ENCODE measurements around the gene TMEM239.
A peak's percentile ranks its signal among the peaks of the same experiment; 100 is the strongest.
"Not testable (repeated sequence)": the region's sequence is repeated elsewhere in the genome, so short reads cannot be mapped to it uniquely, and the experiment has no call there.

TMEM239 gene

DNA sequence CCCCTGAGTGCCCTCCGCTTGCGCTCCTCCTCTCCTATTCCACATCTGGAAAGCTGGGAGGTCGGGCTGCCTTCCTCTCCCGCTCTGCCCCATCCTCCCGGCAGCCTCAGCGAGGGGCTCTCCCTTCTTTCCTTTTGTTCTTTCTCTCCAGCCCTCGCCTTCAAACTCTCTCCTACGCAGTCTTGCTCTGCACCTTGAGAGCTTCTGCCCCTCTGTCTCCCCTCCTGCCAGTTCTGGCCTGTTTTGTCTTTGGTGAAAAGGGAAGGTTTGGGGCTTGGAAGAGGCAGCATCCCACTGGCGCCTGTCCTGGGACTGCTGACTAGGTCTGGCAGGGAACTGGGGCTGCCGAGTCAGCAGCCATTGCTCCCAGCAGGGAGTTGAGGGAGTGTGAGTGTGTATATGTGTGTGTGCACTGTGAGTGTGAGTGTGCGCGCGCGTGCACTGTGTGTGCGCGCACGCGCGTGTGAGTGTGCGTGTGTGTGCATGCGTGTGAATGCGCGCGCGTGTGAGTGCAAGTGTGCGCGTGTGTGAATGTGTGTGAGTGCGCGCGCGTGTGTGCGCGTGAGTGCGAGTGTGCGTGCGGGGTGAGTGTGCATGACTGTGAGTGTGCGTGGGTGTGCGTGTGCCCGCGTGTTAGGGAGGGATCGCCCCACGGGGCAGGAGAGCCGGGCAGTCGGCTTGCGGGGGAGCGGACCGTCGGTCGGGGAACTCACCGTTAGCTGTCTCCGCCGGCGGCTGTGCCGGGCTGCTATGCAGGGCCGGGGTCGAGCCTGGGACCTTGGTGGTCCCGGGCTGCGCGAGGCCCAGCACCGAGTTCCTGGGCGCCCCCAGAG, 16.3 kb upstream of the TMEM239 start:
- peak; percentile 35 for DNase-seq

DNA sequence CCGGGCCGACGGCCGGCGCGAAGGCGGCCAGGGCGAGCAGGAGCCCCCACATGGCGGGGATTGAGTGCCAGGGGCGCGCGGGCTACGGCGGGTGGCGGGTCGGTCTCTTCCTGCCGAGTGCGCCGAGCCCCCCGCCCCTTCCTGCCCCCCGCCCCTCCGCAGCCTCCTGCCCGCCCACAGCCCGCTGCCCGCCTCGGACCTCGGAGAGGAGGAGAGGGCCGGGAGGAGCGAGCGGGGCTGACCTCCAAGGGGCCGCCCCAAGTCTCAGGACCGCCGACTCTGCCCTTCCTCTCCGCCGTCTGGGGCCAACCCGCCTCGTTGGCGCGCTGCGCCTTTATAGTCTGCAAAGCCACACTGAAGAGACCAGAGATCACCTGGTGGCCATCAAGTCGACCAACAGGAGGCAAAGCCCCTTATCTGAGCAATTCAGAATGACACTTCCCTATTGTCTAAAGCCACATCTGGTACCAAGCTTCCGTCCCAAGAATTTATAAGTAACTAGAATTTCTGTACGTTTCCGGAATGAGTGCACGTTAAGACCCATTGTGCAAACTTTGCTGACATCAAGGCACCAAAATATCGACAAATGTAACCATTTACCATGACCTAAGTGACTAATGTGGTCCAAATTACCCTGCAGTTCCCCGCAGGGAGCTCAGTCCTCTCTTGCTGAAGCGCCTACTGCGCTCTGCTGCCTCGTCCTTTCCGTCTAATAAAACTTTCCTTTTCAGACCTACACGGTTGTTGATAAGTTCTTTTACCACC, 15.5 kb upstream of the TMEM239 start, which contains the start of gene CPXM1:
Gene CPXM1 (minus strand): TSS at position 107 of the 765 bp plus-strand sequence. CDS start 55 bp downstream, at position 52.
- peak; percentile 29 for DNase-seq

DNA sequence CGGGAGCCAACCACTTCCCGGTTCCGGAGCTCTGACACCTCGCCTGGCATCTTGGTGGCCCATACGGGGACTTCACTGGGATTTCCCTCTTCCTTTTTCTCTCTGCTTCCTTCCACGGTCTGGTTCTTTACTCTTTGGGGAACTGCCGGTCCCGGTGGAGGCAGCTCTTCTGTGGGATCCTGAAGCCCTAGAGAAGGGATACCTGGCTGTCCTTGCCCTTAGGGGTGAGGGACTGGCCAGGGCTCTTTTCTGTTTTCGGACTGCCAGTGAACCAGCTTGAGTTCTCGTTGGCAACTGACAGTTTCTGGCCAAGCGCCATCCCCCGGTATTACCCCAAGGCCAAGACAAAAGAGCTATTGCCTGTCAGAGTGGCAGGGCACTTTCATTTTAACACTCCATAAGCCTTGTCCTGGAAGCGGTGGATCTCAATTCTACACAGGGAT, 14.9 kb upstream of the TMEM239 start:
- no peak for DNase-seq

DNA sequence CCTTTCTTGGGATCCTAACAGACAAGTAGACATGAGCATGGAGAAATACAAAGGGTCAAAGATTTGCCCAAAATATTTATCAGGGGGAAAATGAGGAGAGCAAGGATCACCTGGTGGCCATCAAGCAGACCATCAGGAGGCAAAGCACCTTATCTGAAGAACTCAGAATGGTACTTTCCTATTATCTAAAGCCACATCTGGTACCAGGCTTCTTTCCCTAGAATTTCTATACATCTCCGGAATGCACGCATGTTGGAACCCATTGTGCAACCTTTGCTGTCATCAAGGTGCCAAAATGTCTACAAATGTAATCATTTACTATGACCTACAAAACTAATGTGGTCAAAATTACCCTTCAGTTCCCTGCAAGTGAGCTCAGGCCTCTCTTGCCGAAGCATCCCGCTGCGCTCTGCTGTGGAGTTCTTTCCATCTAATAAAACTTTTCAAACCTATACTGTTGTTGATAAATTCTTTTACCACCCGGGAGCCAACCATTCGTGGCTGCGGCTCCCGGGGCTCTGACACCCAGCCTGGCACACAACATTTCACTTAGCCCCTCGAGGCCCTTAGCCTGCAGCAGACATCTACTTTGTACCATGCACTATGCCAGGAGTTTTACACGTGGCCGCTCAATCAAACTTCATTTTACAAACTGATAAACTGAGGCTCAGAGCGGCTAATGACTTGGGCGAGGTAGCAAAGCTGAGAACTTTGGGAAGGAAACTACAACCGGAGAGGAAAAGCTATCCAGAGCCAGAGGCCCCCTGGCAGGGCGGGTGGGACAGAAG, 11.9 kb upstream of the TMEM239 start:
- no peak for DNase-seq

DNA sequence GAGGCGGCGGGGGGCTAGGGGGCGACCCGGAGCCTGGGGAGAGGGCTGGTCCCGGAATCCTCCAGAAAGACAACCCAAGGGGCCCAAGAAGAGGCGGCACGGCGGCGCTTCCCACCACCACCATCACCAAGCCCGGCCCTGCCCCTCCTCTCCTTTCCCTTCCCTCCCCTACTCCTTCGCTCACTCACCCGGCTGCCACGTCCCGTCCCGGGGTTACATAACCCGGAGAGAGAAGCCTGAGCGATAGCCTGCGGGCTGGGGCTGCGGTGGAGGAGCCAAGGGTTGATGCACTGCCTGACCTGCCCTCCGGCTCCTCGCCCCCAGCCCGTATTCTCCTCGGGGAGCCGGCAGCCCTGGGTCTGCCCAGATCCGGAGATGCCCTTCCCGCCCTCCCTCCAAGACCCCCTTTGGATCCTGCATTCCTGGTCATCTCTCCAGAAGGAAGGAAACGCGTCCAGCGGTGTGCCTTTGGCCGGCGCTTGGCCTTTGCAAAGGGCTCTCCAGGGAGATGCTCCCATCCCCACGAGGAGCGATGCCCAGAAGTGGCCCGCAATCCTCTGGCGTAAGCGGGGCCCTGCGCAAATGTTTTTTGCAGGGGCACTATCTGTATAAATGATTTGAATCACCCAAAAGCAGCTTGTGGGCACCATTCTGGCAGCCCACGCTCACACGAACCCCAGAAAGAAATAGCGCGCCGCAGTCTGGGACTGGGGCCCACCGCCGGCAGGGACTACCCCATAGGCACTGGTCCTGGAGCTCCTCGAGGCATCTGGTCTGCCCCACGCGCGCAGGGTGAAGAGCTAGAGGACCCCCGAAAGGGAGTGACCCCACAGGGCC, 11.1 kb upstream of the TMEM239 start:
- DNase-seq = no peak

DNA sequence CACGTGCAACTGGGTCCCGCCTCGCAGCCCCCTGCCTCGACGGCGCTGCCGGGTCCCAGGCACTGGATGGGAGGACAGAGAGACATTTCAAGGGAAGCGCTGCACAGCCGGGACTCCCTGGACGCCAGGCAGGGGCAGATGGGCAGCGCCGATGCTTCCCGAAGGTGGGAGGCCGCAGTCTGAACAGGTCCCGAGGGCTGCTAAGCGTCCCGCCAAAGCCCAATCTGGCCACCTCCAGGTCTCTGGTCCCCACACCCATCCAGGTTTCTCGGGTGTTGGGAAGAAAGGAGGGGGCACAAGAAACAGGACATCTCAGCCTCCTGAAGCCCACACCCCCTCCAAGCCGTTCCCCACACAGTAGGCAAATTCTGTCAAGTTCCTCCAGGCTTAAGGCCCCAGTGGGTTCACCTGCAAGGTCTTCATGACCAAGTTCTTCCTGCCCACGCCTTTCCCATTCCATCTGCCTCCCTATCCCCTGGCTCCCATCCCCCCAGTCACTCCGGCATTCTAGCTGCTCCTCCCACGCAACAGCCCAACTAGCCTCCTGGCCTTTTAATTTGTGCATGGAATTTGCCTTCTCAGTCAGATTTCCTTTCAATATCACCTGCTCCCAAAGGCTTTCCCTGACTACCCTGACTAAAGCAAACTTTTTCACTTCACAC, 10.3 kb upstream of the TMEM239 start:
- peak; percentile 22 for DNase-seq

DNA sequence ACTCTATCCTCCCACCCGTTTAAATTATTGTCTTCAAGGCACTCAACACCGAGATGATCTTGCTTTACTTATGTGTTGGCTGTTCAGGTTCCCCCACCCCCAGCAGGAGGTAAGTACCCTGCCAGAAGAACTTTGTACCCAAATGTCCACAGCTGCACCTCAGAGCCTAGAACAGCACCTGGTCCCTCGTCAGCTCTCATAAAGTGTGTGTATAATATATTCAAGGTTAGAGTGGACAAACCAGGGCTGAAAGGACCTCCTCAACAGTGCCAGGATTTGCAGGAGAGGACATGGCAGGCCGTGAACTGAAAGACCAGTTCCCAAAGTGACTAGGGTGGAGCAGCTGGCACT, 9.8 kb upstream of the TMEM239 start:
- no peak for DNase-seq

DNA sequence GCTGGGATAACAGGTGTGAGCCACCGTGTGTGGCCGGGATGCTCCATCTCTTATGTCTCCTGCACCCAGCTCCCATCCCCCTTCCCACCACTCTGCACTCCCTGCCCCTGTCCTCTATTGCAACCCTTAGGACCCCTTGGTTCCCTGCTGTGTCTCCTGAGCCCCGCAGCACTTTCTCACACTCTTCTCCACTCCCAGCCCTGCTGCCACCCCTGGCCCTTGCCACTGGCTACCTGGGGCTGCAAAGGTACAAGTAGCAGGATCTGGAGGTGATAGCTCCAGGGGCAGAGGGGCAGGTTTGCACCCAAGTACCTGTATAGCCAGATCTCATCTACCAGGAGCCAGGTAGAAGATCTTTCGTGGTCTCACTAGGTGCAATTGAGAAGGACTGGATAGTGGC, 9.1 kb upstream of the TMEM239 start:
- DNase-seq = no peak

DNA sequence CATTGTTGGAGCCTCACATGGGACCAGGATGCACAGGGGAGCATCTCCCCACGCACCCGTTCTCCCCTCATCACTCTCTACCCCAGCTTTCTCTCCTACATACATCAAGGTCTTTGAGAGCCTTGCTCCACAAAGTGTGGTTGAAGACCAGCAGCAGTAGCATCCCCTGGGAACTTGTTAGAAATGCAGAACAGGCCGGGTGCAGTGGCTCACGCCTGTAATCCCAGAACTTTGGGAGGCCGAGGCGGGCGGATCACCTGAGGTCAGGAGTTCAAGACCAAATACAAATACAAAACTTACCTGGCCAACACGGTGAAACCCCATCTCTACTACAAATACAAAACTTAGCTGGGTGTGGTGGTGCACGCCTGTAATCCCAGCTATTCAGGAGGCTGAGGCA, 8.2 kb upstream of the TMEM239 start:
- not testable (repeated sequence) for DNase-seq

DNA sequence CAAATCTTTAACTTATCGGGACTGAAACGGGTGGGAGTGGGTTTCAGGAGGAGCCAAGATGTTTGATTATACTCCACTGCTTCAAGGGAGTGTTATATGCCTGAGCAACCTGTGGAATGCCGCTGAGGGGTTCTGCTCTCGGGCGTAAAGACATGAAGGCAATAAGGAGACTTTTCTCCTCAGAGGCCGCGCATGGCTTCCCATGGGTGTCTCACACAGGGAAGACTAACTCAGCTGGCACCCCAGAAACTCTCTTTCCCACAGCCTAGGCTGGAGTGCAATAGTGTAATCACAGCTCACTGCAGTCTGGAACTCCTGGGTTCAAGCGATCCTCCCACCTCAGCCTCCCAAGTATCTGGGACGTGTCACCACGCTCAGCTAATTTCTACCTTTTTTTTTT, 6.5 kb upstream of the TMEM239 start:
- DNase-seq = no peak

DNA sequence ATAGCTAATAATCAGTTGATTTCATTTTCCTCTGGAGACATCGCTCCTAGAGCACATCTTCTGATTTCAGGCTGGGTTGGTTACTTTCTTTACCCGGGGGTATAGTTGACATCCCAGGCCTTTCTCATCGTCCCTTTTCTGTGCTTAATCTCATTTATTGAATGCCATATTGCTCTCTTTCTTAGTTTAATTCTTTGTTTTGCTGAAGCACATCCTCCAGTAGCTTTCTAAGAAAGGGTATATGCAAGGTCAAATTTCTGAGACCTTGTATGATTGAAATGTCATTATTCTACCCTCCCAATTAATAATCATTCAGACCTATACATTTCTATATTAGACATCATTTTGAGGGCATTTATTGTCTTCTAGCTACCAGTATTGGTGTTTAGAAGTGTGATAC, 4.0 kb upstream of the TMEM239 start:
- no peak for DNase-seq

DNA sequence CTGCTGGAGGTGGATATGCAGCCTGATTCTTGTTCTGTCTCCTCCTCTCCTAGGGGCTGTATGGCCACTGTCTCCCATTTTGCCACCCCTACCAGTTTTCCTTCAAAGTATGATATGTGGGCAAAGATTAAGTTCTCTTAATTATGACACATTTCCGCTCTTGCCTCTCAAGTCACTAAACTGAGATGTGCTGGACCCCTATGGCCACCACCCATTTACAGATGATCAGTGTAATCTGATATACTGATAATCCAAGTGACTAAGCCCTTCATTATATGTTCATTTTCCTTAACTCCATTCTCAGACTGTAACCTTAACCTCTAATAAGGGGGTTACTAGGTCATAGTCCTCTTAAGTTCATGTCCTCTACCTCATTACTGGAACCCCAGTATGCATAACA, 2.1 kb upstream of the TMEM239 start:
- DNase-seq = peak; percentile 49

DNA sequence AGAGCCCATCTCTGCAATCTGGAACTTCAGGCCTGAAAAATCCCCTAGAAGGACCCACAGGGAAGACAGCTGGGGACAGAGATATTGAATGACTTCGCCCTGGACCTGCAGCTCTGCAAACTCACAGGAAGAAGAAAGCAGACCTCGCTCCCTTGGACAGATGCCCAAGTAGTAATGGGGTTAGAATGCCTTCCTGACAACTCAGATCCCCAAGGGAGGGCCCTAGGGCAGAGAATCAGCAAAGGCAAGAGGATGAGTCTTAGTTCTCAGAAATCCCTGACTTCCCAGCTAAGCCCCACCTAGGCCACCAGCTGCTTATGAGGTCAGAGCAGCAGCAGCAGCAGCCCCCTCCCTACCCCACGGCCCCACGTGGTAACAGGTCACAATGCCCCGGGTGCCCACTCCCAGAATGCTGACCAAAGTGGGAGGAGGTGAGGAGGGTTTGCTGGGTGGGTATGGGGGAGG, 1.5 kb upstream of the TMEM239 start, which contains the start of gene C20orf141:
Gene C20orf141 (plus strand): TSS at position 401 of the 465 bp plus-strand sequence. CDS start 198 bp downstream, outside the sequence.
- peak; percentile 100 for DNase-seq

DNA sequence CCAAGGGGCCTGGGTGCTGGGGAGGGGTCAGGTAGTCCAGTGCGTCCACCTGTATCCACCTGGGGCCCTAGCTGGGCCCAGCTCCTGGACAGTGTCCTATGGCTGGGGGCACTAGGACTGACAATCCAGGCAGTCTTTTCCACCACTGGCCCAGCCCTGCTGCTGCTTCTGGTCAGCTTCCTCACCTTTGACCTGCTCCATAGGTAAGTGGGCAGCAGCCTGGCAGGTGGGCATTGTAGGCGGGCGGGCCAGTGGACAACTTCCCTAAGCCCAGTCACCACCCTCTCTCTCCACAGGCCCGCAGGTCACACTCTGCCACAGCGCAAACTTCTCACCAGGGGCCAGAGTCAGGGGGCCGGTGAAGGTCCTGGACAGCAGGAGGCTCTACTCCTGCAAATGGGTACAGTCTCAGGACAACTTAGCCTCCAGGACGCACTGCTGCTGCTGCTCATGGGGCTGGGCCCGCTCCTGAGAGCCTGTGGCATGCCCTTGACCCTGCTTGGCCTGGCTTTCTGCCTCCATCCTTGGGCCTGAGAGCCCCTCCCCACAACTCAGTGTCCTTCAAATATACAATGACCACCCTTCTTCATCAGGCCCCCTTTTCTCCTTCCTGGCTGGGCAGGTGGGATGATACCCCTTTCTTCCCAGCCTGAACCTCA, 793 bp upstream of the TMEM239 start:
- DNase-seq = no peak

DNA sequence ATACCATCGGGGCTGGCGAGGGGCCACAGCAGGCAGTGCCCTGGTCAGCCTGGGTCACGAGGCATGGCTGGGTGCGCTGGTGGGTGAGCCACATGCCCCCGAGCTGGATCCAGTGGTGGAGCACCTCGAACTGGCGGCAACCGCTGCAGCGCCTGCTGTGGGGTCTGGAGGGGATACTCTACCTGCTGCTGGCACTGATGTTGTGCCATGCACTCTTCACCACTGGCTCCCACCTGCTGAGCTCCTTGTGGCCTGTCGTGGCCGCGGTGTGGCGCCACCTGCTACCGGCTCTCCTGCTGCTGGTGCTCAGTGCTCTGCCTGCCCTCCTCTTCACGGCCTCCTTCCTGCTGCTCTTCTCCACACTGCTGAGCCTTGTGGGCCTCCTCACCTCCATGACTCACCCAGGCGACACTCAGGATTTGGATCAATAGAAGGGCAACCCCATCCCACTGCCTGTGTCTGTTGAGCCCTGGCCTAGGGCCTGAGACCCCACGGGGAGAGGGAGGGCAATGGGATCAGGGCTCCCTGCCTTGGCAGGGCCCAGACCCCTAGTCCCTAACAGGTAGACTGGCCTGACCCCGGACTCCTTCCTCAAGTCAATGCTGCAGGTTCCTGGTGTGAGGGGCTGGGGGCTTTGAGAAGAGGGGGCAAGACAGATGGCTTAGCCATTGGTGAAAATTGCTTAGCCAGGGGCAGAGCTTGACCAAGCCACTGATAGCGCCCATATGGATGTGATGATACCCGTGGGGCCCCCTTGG, 598 bp downstream of the TMEM239 start:
- DNase-seq = no peak

DNA sequence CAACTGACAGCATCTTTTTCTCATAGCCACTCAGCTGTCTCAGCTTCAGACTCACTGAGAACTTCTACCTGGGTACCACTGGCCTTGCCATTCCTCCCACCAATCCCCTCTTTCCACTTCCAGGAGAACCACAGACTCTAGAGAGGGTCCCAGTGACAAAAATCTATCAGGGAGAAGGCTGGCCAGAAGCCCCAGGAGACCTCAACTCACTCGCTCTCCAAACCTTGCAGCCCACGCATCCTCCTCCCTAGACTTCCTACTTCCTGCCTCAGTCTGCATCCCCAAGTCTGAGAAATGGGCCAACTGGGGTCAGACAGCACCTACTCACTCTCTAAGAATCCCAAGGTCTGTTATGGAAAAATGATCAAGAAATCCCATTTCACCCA, 1.2 kb downstream of the TMEM239 start:
- DNase-seq = no peak

DNA sequence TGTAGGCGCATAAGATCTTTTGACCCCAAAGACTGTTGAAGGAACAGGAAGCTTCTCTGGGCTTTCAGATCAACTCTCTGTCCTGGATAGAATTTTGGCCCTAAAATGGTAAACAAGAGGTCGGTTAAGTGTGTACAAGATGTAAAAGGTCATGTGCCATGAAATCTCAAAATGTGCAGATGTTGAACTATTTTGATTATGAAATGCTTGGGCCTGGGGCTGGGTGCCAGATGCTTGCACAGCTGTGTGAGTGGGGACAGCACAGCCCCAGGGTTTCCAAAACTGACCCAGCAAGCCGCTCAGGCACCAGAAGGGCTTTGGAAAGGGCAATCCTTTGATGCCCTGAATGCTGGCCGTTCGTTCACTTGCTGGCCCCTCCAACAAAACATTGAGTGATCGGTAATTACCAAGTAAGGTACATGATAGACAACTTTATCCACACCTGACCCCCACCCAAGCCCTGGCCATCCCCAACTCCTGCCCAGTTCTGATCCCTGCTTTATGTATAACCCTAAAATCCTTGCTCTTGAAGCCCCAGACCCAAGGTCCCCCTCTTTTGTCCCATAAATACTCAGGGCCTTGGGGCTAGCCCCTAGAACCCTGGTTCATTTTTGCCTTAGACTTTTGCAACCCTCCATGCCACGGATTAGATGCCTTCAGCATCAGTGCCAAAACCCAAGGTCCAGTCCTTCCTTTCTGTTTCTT, 1.9 kb downstream of the TMEM239 start:
- no peak for DNase-seq

DNA sequence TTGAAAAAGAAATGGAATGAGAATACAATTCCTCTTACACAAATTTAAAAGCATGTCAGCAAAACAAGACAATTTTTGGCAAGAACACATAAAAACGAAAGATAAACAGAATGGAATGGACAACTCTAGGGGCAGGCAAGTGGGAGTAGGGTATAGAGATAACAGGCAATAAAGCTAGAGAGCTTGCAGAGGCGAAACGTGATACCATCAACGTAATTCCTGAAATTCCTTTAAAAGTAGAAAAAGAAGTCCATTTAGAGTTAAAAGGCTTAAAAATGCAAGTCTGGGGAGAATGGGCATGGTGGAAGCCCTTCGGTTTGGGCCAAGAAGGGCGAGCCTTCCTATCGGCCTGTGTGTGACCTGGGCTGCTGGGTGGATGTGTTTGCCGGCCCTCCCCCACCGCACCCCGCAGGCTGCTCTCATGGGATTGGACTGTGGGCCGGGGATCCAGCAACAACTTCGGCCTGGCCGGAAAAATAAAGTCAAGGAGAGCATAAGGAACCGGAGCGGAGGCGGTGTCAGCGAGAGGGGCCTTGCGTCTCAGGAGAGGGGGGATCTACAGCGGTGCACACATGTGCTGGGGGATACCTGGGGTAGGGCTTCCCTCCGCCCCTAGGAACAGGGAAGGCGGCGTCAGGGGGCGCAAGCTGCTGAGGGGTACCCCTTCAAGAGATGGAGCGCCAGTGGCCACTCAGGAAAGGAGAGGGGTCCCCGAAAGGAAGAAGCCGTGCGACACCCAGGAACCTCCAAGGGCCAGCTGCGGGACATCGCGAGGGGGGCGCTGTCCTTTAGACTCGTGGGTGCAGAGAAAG, 4.1 kb downstream of the TMEM239 start:
- DNase-seq = peak; percentile 66
